COLO668 (cell line): ENCODE results near the gene SLC8A2.
"Not testable (repeated sequence)": the region's sequence is repeated elsewhere in the genome, so short reads cannot be mapped to it uniquely, and the experiment has no call there.

Experiments
- DNase-seq: peaks from one replicate; lab custom pipeline; 2025; ENCODE audit not compliant: unreplicated experiment; lab: John Stamatoyannopoulos, UW

SLC8A2 gene

GRCh38 chr19:47489072-47489914 lies 17.6 kb upstream of the SLC8A2 start:
- no peak for DNase-seq

- no peak for DNase-seq
Observed at GRCh38 chr19:47487551-47488515, 16.1 kb upstream of the SLC8A2 start.

GRCh38 chr19:47486900-47487299 lies 15.2 kb upstream of the SLC8A2 start:
- no peak for DNase-seq

GRCh38 chr19:47486220-47486619 lies 14.5 kb upstream of the SLC8A2 start:
- DNase-seq, result not testable (repeated sequence)

GRCh38 chr19:47485210-47485609 lies 13.5 kb upstream of the SLC8A2 start:
- DNase-seq, result no peak

GRCh38 chr19:47483800-47484690 lies 12.4 kb upstream of the SLC8A2 start, which contains the start of gene KPTN:
Gene KPTN (minus strand): TSS chr19:47484219. CDS start chr19:47484160, 59 bp downstream.
- DNase-seq, result peak; percentile 92

GRCh38 chr19:47483200-47483599 lies 11.5 kb upstream of the SLC8A2 start:
- no peak for DNase-seq

GRCh38 chr19:47481460-47482052 lies 9.9 kb upstream of the SLC8A2 start:
- DNase-seq, result no peak

- no peak for DNase-seq
Observed at GRCh38 chr19:47480658-47481057, 9.0 kb upstream of the SLC8A2 start.

GRCh38 chr19:47479701-47480503 lies 8.2 kb upstream of the SLC8A2 start:
- no peak for DNase-seq

- DNase-seq, result no peak
Observed at GRCh38 chr19:47476438-47476972, 4.8 kb upstream of the SLC8A2 start.

GRCh38 chr19:47475465-47475864 lies 3.8 kb upstream of the SLC8A2 start:
- no peak for DNase-seq

GRCh38 chr19:47473336-47473735 lies 1.6 kb upstream of the SLC8A2 start:
- DNase-seq, result no peak

GRCh38 chr19:47471381-47471732 lies 336 bp downstream of the SLC8A2 start:
- DNase-seq, result no peak

- no peak for DNase-seq
Observed at GRCh38 chr19:47470447-47471195, 1.1 kb downstream of the SLC8A2 start.

- no peak for DNase-seq
Observed at GRCh38 chr19:47469719-47470118, 2.0 kb downstream of the SLC8A2 start.

- no peak for DNase-seq
Observed at GRCh38 chr19:47469363-47469700, 2.4 kb downstream of the SLC8A2 start.

GRCh38 chr19:47467914-47468313 lies 3.8 kb downstream of the SLC8A2 start:
- no peak for DNase-seq

GRCh38 chr19:47465957-47466356 lies 5.7 kb downstream of the SLC8A2 start:
- no peak for DNase-seq
